HG02885 (cell line): ENCODE measurements around the gene MSRB3.

Experiments used
- ATAC-seq: cut with Tn5 transposase; IDR thresholded peaks from one replicate; pipeline ENCODE4 v1.9.1; 2021; ENCODE audit warnings: mild to moderate bottlenecking; ENCODE audit not compliant: unreplicated experiment, poor library complexity

Gene MSRB3

DNA sequence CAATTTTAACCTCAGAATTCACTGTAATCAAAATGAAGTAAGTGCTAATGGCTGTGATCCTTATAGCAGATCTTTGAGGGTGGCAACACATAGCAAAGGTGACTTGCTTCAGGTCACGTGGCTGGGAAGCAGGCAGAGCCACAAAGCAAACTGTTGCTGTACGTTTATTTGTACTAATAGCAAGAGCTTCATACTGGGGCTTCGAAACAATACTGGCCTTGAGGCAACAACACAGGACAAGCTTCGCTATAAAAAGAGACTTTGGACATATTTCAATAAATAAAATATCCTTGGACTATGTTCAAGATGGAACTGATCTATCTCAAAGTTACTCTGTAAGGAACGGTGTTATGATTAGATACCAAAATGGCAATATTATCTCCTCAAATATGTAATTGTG is 44.6 kb downstream of the MSRB3 start:
- no peak for ATAC-seq

GRCh38 chr12:65324056-65324455 is 45.6 kb downstream of the MSRB3 start:
- ATAC-seq, result no peak

DNA sequence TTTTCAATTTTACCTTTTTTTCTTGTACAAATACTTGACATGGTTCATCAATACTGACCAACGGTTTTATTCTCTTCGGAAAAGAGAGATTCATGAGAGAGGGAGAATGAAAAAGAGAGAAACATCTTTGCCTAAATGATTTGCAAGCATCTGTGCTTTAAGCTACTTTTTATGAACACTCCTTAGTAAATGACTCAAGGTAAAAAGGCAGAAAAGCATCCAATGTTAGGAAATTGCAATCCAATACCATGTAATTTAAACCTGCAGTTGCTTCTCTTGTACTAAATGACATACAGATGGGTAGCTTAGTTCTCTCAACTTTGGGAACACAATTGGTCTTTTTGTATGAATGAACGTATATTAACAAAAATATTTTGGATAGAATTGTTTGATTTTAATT is 46.1 kb downstream of the MSRB3 start:
- no peak for ATAC-seq

DNA sequence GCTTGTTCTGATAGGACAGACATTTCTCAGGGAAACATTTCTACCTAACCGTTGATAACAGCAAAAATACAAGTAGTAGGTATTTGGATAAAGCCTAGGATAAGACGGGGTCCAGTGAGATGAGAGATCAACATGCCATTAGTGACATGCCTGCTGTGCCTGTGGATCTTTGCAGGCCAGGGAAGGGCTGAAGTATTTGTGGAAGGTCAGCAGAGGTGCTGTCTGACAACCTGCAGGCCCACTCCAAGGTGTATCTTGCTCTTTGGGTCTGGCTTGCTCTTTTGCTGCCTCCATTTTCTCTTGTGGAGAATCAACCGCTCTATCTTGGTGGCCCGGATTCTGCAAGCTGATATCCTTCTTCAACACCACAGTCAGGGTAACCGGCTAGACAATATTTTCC is 46.7 kb downstream of the MSRB3 start:
- no peak for ATAC-seq

DNA sequence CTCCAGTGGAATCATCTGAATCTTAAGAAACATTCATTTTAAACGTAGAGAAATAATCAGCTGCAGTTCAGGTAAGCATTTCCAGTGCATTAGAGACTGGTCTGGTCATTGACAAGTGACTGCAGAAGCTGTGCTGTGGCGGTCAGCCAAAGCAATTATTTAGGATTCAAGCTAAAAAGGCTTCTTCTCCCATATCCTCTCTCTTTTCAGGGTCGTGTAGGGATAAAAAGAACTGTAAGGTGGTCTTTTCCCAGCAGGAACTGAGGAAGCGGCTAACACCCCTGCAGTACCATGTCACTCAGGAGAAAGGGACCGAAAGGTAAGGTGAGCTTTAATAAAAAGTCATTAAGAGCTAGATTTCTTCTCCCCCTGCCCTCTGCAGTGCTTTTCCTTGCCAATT is 48.1 kb downstream of the MSRB3 start:
- ATAC-seq, result no peak

DNA sequence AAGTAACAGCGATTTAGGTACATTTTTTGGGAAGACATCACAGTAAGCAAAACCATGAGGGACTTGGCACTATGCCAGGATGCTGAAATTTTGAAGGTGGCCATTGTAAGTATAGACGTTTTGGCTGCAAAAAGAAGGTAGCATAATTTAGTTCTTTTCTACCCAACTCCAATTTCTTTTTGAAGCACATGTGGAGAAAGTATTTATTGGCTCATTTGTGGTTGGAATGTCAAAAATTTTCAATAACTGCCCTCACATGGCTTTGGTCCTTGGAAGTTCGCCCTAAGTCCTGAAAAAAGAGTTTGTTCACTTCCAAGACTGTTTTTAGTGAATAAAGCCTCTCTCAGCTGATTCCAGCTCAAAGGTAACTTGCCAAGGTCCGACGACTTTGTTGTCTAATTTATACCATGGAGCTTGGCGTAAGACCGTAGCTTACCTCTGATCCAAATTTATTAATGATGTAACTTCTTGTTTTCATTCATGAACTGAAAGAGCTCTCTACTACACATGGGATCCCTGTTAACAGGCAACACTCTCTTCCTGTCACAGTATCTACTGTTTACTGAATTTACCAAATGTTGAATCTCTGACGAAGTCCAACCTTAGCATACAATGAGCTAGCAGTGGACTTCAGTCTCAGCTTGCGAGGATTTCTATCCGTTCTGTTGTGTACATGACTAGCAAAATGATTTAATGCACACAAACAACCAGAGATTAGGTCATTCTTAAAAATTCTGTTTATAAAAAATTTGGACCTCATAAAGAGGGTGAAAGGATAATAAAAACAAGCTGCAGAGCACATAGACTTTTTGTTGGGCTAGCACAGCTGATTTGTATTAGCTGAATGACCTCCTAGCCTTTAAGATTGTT is 49.0 kb downstream of the MSRB3 start:
- ATAC-seq, result no peak

DNA sequence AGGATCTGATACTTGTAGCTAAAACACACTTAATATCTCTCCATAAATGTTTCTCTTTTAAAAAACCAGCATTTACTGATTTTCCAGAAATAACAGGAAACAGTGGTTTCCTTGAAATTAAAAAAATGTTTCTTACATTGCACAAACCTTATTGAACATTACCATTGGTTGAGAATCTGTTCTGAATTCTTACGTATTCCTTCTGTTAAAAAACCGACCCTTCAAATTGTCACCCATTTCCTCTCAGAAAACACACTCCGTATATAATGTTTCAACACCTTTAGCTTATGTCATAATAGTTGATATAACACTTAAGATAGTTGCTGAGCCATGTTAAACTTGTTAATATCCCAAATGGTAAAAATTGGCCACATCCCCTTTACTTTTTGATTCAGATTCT is 51.2 kb downstream of the MSRB3 start:
- ATAC-seq, result no peak

- no peak for ATAC-seq
Observed at GRCh38 chr12:65330331-65330730, 51.8 kb downstream of the MSRB3 start.

GRCh38 chr12:65331456-65331855 is 53.0 kb downstream of the MSRB3 start:
- ATAC-seq, result no peak

DNA sequence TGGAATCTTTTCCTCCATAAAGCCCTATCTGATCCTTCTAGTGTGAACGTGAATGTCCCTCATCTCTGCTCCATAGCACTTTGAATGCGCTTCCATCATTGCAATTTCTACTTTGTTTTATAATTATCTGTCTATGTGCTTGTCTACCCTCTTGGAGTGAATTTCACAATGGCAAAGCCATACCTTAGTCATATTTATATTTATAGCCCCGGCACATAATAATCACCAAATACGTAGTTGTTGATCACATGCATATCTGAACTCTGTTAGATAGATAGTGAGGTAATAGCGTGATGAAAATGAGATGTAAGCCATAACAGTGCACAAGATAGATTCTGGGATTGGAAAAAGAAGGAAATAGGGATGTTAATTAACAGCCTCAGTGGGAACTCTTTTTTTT is 55.2 kb downstream of the MSRB3 start:
- ATAC-seq, result no peak

GRCh38 chr12:65334521-65334920 is 56.0 kb downstream of the MSRB3 start:
- ATAC-seq, result no peak

DNA sequence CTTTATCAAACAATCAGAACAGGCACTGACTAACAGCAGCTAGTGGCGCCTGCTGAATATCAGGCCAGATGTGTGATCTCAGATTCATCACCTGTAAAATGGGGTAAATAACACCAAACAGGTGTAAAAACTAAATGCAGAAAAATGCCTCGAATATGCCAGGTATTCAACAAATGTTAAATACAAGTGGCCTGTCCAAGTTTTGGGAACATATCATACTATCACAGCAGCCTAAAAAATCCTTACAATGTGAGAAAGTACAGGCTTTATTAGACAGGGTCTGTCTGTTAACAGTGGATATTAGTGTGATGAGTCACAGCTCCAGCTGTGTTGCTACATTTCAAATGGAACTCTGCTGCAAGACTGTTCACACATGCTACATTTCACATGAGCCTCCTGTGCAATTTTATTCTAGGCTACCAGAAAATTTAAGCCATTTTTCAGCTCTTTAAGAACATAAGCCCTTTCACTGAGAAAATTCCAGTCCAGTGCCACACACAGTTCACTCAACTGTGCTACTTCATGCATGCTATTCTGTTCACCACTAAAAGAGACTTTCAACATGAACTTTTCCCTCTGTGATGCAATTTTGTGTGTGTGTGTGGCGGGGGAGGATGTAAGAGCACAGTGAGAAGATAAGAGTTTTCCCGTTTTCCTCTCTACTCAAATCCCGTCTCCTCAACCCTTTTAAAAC is 56.7 kb downstream of the MSRB3 start:
- ATAC-seq, result no peak

GRCh38 chr12:65335981-65336380 is 57.5 kb downstream of the MSRB3 start:
- no peak for ATAC-seq

DNA sequence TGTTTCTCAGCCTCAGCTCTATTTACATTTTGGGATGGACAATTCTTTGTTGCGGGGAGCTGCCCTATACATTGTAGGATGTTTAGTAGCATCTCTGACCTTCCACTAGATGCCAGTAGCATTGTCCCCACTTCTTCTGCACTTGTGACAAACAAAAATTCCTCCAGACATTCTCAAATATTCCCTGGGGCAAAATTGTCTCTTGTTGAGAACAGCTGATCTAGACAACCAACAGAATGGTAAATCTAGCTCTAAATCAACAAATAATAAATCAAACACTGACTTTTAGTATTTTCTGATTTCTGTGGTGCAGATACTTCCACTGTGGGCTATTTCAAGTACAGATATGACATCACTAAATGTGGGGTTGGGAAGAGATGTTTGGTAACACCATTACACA is 60.7 kb downstream of the MSRB3 start:
- no peak for ATAC-seq

DNA sequence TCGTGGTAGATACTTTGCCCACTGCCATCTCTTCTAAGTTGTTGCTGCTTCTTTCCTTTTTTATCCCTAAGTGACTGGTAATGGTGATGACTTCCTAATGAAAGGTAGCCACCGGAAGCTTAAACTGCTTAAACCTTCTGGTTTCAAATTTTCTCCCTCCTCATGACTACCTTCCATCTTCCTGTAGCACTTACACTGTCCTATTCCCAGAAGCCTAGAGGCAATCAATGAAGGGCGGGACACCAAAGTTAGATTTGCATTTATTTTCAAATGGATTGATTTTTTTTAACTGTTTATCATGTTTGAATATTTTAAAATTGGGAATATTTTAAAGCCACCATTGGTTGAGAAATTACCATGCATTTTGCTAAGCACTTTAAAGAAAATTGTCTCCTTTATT is 64.7 kb downstream of the MSRB3 start:
- no peak for ATAC-seq

DNA sequence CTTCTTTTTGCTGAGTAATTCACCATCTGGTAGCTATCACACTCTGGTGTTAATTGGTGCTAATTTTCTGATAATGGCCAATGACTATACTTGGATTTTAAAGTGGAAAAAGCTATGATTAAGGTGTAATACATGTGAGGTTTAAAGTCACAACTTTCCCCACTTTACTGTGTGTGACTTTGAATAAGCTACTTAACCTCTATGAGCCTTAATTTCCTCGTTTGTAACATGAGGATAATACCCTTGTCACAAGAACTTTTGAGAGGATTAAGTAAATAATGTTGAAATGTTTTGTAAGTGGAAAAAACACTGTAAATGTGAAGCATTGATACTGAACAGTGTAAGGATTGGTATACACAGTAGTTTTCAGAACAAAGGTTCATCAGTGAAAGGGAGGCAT is 65.3 kb downstream of the MSRB3 start:
- ATAC-seq, result no peak

- no peak for ATAC-seq
Observed at GRCh38 chr12:65355461-65355860, 77.0 kb downstream of the MSRB3 start.

DNA sequence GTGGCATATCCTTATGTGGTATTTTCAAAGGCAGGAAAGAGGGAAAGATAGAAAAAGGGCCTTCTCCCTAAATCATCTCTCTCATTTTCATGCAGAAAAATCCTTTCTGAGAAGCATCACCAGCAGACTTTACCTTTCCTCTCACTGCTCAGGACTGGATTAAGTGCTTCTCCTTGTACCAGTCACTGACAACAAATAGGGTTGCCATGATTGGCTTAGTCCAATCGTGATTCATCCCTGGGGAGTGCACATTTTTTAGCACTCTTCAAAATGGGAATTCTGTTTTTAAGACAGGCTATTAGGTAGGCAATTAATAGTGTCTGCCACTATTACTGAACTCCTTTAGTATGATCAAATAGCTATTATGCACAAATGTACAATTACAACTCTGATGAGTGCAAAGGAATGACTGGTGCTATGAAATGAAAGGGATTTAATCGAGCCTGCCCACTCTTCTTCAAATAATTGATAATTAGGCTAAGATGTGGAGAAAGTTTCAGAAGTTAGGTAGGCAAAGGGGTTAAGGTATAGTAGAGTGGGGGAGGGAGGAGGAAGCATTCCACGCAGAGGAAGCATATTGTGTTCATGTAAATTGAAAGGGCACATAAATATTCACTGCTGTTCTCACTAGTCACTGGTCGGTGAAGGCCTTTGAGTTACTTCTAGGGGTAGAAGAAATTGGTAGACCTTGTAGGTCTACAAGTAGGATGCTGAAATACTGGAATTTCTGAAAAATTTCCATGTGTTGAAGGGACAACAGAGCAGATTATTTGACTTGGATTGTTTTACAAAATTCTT is 84.0 kb downstream of the MSRB3 start:
- ATAC-seq, result no peak

DNA sequence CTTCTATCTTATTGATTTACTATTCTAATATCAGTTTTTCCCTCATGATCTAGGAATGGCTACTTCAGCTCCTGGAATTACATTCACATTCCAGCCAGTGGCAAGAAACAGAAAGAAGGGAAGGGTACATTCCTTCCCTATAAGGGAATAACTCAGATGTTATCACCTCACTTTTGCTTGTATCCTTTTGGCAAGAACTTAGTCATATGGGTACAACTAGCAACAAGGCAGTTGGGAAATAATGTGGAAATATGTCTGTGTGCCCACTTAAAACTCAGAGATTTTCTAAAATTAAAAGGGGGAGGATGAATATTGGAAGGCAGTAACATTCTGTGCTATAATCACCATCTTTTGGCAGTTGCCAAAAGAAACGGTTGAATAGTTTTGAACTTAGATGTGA is 85.6 kb downstream of the MSRB3 start:
- ATAC-seq, result no peak

DNA sequence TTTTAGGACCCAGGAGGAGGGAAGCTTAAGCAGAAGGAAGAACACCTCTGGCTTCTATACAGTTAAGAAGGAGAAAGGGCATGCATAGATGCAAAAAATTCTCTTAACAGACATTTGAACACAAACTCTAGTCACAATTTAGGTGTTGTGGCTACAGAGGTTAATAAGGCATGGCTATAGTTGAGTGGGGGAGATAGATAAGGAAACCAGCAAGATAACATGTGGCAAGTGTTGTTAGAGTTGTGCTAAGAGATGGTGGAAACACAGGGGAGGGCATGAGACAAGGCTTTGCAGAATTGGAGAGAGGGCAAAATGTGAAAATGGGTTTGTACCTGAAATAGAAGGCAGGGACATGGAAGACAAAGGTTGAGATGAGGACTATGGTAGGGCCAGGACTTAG is 88.9 kb downstream of the MSRB3 start:
- no peak for ATAC-seq

GRCh38 chr12:65368055-65368454 is 89.6 kb downstream of the MSRB3 start:
- ATAC-seq, result no peak
